Mesendoderm (in vitro differentiated cells): ENCODE data around the gene POU6F1.
A peak's percentile ranks its signal among the peaks of the same experiment; 100 is the strongest.

ENCODE experiments used
- DNase-seq: peaks from one replicate; pipeline ENCODE4 v3.0.0; 2013
- H2AK5ac ChIP-seq: 2 replicates; pipeline ENCODE4 v1.6.1; 2013; ENCODE audit warnings: low read length, inconsistent platforms
- H2BK120ac ChIP-seq: 2 replicates; pipeline ENCODE4 v1.6.1; 2013; ENCODE audit warnings: low read depth, mild to moderate bottlenecking, low read length, moderate library complexity, mixed read lengths
- H2BK15ac ChIP-seq: replicated peaks from 2 replicates; pipeline ENCODE4 v1.6.1; 2013; ENCODE audit warnings: low read depth, mild to moderate bottlenecking, moderate library complexity
- H2BK5ac ChIP-seq: 2 replicates; pipeline ENCODE4 v1.6.1; 2013; ENCODE audit warnings: low read length, inconsistent platforms
- H3K18ac ChIP-seq: 2 replicates; pipeline ENCODE4 v1.6.1; 2013; ENCODE audit warnings: mild to moderate bottlenecking, low read length, mixed read lengths
- H3K23ac ChIP-seq: one replicate; pipeline ENCODE4 v1.6.1; 2013; ENCODE audit warnings: low read length
- H3K27ac ChIP-seq: 2 replicates; pipeline ENCODE4 v1.5.1; 2013; ENCODE audit warnings: low read depth, mild to moderate bottlenecking, inconsistent platforms, low read length, moderate library complexity
- H3K27me3 ChIP-seq: 2 replicates; pipeline ENCODE4 v1.6.1; 2013; ENCODE audit warnings: low read length, control low read depth, mild to moderate bottlenecking, inconsistent platforms; ENCODE audit not compliant: insufficient read depth, poor library complexity
- H3K36me3 ChIP-seq: 2 replicates; pipeline ENCODE4 v1.6.1; 2013; ENCODE audit warnings: low read length, inconsistent platforms; ENCODE audit not compliant: control insufficient read depth, insufficient read depth
- H3K4ac ChIP-seq: one replicate; pipeline ENCODE4 v1.6.1; 2013; ENCODE audit warnings: low read depth, mild to moderate bottlenecking, low read length, moderate library complexity
- H3K4me1 ChIP-seq: 2 replicates; pipeline ENCODE4 v1.6.1; 2013; ENCODE audit warnings: low read depth, low read length, inconsistent platforms; ENCODE audit not compliant: control insufficient read depth
- H3K4me2 ChIP-seq: 2 replicates; pipeline ENCODE4 v1.6.1; 2013; ENCODE audit warnings: low read length
- H3K4me3 ChIP-seq: 2 replicates; pipeline ENCODE4 v1.5.1; 2013; ENCODE audit warnings: mild to moderate bottlenecking, low read length
- H3K56ac ChIP-seq: one replicate; pipeline ENCODE4 v1.6.1; 2013; ENCODE audit warnings: low read length
- H3K79me1 ChIP-seq: 2 replicates; pipeline ENCODE4 v1.6.1; 2013; ENCODE audit warnings: low read length, inconsistent platforms
- H3K79me2 ChIP-seq: 2 replicates; pipeline ENCODE4 v1.6.1; 2013; ENCODE audit warnings: mild to moderate bottlenecking, low read length; ENCODE audit not compliant: control insufficient read depth, insufficient read depth
- H3K9ac ChIP-seq: 2 replicates; pipeline ENCODE4 v1.6.1; 2013; ENCODE audit warnings: low read length, inconsistent platforms
- H4K5ac ChIP-seq: one replicate; pipeline ENCODE4 v1.6.1; 2013; ENCODE audit warnings: low read length
- H4K8ac ChIP-seq: one replicate; pipeline ENCODE4 v1.6.1; 2013; ENCODE audit warnings: low read depth, mild to moderate bottlenecking, control low read depth, low read length, moderate library complexity
- WGBS: extraction: QIAGEN DNeasy Blood & Tissue Kit; methylation state at CpG from one replicate; pipeline ENCODE4 v1.1.7; 2013; ENCODE audit warnings: low lambda C conversion rate, missing lambda C conversion rate; ENCODE audit not compliant: insufficient coverage; ENCODE audit errors: extremely low coverage; 5-methylcytosine and 5-hydroxymethylcytosine counted together

The POU6F1 gene

GRCh38 chr12:51254536-51254935 lies 36.7 kb upstream of the POU6F1 start:
- Histone ChIP-seq H3K27me3 (no peaks in the 10 kb centered on the region), H3K4me2 (no peak overlapping the region), H3K23ac (no peak overlapping the region), H3K4me3 (no peak overlapping the region), H4K8ac (no peak overlapping the region), H3K4ac (no peak overlapping the region), H3K18ac (no peak overlapping the region), H3K9ac (no peak overlapping the region), H2BK120ac (no peak overlapping the region), H3K27ac (no peak overlapping the region), H3K36me3 (no peaks in the 10 kb centered on the region), H3K79me2 (no peaks in the 10 kb centered on the region), H2BK15ac (no peak overlapping the region), H3K79me1 (no peaks in the 10 kb centered on the region), H2BK5ac (no peak overlapping the region), H2AK5ac (no peak overlapping the region), H4K5ac (no peak overlapping the region), H3K4me1 (no peaks in the 10 kb centered on the region), H3K56ac (no peak overlapping the region)
- WGBS: 100% methylated on average over 2 of the region's 4 CpGs
- DNase-seq: no peak

GRCh38 chr12:51253276-51253675 lies 35.4 kb upstream of the POU6F1 start:
- H4K8ac ChIP-seq: no peak overlapping the region
- peak overlapping the region; percentile 32 for H3K9ac ChIP-seq
- H2BK15ac ChIP-seq: no peak overlapping the region
- H3K23ac ChIP-seq: no peak overlapping the region
- no peak overlapping the region for H3K4ac ChIP-seq
- no peak overlapping the region for H2AK5ac ChIP-seq
- no peaks in the 10 kb centered on the region for H3K79me2 ChIP-seq
- H3K18ac ChIP-seq: no peak overlapping the region
- H3K4me2 ChIP-seq: no peak overlapping the region
- no peaks in the 10 kb centered on the region for H3K79me1 ChIP-seq
- no peak overlapping the region for H3K27ac ChIP-seq
- H2BK5ac ChIP-seq: no peak overlapping the region
- no peak overlapping the region for H2BK120ac ChIP-seq
- no CpG with 5 or more reads among the region's 1 CpG for WGBS
- no peaks in the 10 kb centered on the region for H3K36me3 ChIP-seq
- no peak for DNase-seq
- H4K5ac ChIP-seq: no peak overlapping the region
- H3K27me3 ChIP-seq: no peaks in the 10 kb centered on the region
- no peak overlapping the region for H3K56ac ChIP-seq
- no peaks in the 10 kb centered on the region for H3K4me1 ChIP-seq
- H3K4me3 ChIP-seq: no peak overlapping the region

GRCh38 chr12:51247523-51248206 lies 29.8 kb upstream of the POU6F1 start:
- WGBS: no CpG with 5 or more reads among the region's 14 CpGs
- Histone ChIP-seq H2BK120ac (no peak overlapping the region), H3K27ac (peak overlapping the region; percentile 40), H4K5ac (no peak overlapping the region), H3K27me3 (no peaks in the 10 kb centered on the region), H3K18ac (no peak overlapping the region), H3K23ac (no peak overlapping the region), H2BK15ac (no peak overlapping the region), H3K4me3 (no peak overlapping the region), H3K4me1 (peaks cover 6% of the 10 kb centered on the region), H3K56ac (peak overlapping the region; percentile 60), H2AK5ac (no peak overlapping the region), H3K4ac (no peak overlapping the region), H3K9ac (peak overlapping the region; percentile 21), H3K79me2 (no peaks in the 10 kb centered on the region), H3K4me2 (no peak overlapping the region), H3K36me3 (peaks cover 2% of the 10 kb centered on the region), H3K79me1 (no peaks in the 10 kb centered on the region), H4K8ac (no peak overlapping the region), H2BK5ac (no peak overlapping the region)
- no peak for DNase-seq

DNA sequence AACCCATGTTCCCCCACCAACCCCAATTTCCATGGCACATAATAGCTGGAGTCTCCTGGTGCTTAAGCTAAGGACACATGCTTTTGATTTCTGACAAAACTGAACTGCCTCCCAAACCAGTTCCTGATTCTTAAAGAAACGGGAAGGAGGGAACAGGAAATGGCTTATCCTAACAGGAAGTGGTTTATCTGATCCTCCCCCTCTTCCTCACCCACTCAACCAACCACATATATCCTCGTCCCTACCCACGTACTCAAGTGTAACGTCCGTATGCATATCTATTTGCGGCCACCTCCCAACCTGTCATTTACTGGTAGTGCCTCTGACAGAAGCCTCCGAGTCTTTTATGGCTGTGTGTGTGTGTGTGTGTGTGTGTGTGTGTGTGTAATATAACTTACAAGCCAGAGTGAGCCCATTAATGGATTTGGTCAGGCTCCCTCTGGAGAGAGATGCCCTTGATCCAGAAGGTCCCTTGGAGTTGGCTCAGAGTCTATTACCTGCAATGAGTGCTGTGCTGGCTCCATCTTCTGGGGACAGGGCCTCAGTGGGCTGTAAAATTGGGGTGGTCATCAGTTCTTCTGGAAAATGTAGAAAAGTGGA lies 28.5 kb upstream of the POU6F1 start:
- Histone ChIP-seq H3K79me2 (no peaks in the 10 kb centered on the region), H3K36me3 (peaks cover 5% of the 10 kb centered on the region), H3K23ac (no peak overlapping the region), H2BK15ac (no peak overlapping the region), H4K8ac (no peak overlapping the region), H3K4me1 (peaks cover 6% of the 10 kb centered on the region), H3K4ac (no peak overlapping the region), H3K4me2 (no peak overlapping the region), H3K79me1 (peaks cover 2% of the 10 kb centered on the region), H3K9ac (no peak overlapping the region), H3K4me3 (no peak overlapping the region), H3K27me3 (no peaks in the 10 kb centered on the region), H4K5ac (no peak overlapping the region), H3K18ac (no peak overlapping the region), H3K56ac (no peak overlapping the region), H3K27ac (no peak overlapping the region), H2BK120ac (no peak overlapping the region), H2BK5ac (no peak overlapping the region), H2AK5ac (no peak overlapping the region)
- peak; percentile 61 for DNase-seq
- no CpG with 5 or more reads among the region's 7 CpGs for WGBS

DNA sequence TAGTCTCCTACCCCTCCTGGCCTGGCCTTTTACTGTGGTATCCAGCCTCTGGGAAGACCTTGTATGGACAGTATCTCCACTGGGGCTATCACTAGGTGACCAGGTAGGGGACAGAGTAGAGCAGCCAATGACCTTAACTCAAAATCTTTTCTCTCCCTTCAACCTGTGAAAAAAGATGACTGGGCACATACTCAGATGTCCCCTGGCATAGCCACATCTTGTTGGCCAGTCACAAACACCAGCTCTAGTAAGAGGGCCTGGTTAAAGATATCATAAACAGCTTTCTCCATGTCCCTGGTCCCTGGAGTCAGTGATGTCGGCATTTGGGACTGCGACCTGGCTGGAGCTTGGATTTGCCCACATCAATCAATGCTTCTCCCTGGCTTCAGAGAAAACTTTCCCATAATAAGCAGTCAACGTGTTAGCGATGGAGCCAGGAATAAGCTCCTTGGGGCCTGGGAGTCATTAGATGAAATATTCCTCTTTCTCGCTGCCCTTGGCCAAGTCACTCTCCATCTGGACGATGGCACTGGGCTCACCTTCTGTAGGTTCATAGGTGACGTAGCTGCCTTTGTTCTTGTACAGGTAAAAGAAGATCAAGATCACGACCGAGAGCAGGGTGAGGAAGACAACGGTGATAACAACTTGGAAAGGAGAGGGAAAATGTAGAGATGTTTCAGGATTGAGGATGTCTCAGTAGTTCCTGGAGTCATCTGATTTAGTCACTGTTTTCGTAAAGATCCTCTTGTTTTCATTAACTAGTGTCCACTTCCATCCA lies 27.8 kb upstream of the POU6F1 start:
- Histone ChIP-seq H3K4me1 (peaks cover 6% of the 10 kb centered on the region), H2BK5ac (no peak overlapping the region), H3K23ac (no peak overlapping the region), H3K27me3 (no peaks in the 10 kb centered on the region), H4K8ac (no peak overlapping the region), H2BK120ac (no peak overlapping the region), H3K36me3 (peaks cover 6% of the 10 kb centered on the region), H3K79me2 (no peaks in the 10 kb centered on the region), H2BK15ac (no peak overlapping the region), H3K4me2 (no peak overlapping the region), H3K18ac (no peak overlapping the region), H3K79me1 (peaks cover 2% of the 10 kb centered on the region), H3K4ac (no peak overlapping the region), H3K4me3 (no peak overlapping the region), H3K27ac (no peak overlapping the region), H4K5ac (no peak overlapping the region), H3K56ac (peak overlapping the region; percentile 59), H3K9ac (no peak overlapping the region), H2AK5ac (peak overlapping the region; percentile 29)
- no CpG with 5 or more reads among the region's 11 CpGs for WGBS
- DNase-seq: no peak
